HepG2 (cell line): ENCODE results near the gene BICDL2. TPM values are rescaled to one million over a fixed set of nuclear protein-coding genes. Genes with fewer than 3 reads are reported as not detected.

Experiments used
- GATA4 ChIP-seq: sonication (generic); IDR thresholded peaks from 2 replicates; pipeline ENCODE4 v1.6.1; 2016; ENCODE audit warnings: antibody characterized with exemption, low read depth, borderline replicate concordance
- HMGA1 ChIP-seq: sonication (generic); formaldehyde crosslinking; conservative IDR thresholded peaks from 2 replicates; pipeline ENCODE4 v1.4.0; 2020; ENCODE audit warnings: missing genetic modification reagents
- MBNL3 ChIP-seq: fragments of 250-450 bp; sonication (Bioruptor Pico); conservative IDR thresholded peaks from 2 replicates; pipeline ENCODE4 v1.8.0; 2022; ENCODE audit warnings: mild to moderate bottlenecking, inconsistent platforms
- MIER2 ChIP-seq: IDR thresholded peaks from 2 replicates; pipeline ENCODE4 v1.6.1; 2016; ENCODE audit warnings: missing biosample characterization, missing genetic modification reagents
- MTF2 ChIP-seq: sonication (generic); formaldehyde crosslinking; IDR thresholded peaks from 2 replicates; pipeline ENCODE4 v1.5.0; 2020; ENCODE audit warnings: missing genetic modification reagents, borderline replicate concordance
- NCOA5 ChIP-seq: sonication (generic); formaldehyde crosslinking; IDR thresholded peaks from 2 replicates; pipeline ENCODE4 v1.4.0; 2020; ENCODE audit warnings: missing genetic modification reagents
- NFKBIZ ChIP-seq: IDR thresholded peaks from 2 replicates; pipeline ENCODE4 v1.6.1; 2018; ENCODE audit warnings: missing genetic modification reagents, missing compliant biosample characterization
- PCBP1 ChIP-seq: fragments of 200-400 bp; formaldehyde crosslinking; IDR thresholded peaks from 2 replicates; pipeline ENCODE4 v1.6.1; 2017; ENCODE audit warnings: mild to moderate bottlenecking, low read depth, low read length, borderline replicate concordance
- RARG ChIP-seq: sonication (generic); formaldehyde crosslinking; IDR thresholded peaks from 2 replicates; pipeline ENCODE4 v1.4.0; 2020; ENCODE audit warnings: low read depth, mild to moderate bottlenecking, missing genetic modification reagents
- SKI ChIP-seq: fragments of 450-650 bp; IDR thresholded peaks from one replicate; pipeline ENCODE4 v1.6.1; 2018; ENCODE audit warnings: mild to moderate bottlenecking; ENCODE audit not compliant: partially characterized antibody
- ZNF124 ChIP-seq: sonication (generic); formaldehyde crosslinking; IDR thresholded peaks from 2 replicates; pipeline ENCODE4 v1.4.0; 2020; ENCODE audit warnings: missing genetic modification reagents
- ZNF292 ChIP-seq: sonication (generic); formaldehyde crosslinking; IDR thresholded peaks from 2 replicates; pipeline ENCODE4 v1.8.1; 2022; ENCODE audit warnings: mild to moderate bottlenecking, low read depth, missing genetic modification reagents, borderline replicate concordance
- ZNF484 ChIP-seq: sonication (generic); formaldehyde crosslinking; IDR thresholded peaks from 2 replicates; pipeline ENCODE4 v1.5.1; 2020; ENCODE audit warnings: mild to moderate bottlenecking, low read depth, missing genetic modification reagents, borderline replicate concordance
- ZNF773 ChIP-seq: sonication (generic); formaldehyde crosslinking; IDR thresholded peaks from 2 replicates; pipeline ENCODE4 v1.4.0; 2020; ENCODE audit warnings: missing genetic modification reagents, borderline replicate concordance
- polyA plus RNA-seq, 8 experiments: library from polyadenylated mRNA; depleted of rRNA in 3 of 8; stranded (reverse) in 7 of 8; unstranded in 1 of 8; fragments of >200 nt; fragmentation: Illumina TruSeq in 4 of 8; extraction: Trizol in 4 of 8; gene quantifications; 2 replicates each; pipeline versions ENCODE4 v1.2.1 to v1.2.3, GENCODE V29; 2011 to 2016; ENCODE audit warnings: low read depth in 4 of 8, missing spikeins in 1 of 8, mixed read lengths in 1 of 8; ENCODE audit not compliant: insufficient read depth in 1 of 8
- total RNA-seq, 5 experiments: library from RNA; depleted of rRNA; stranded (reverse); fragments of >200 nt; fragmentation: Illumina TruSeq; extraction: Trizol; gene quantifications; 2 replicates each; pipeline ENCODE4 v1.2.3, GENCODE V29; 2016; ENCODE audit warnings: low read depth in 1 of 5
- TF ChIP-seq, protein P1 (sequence below), 2 experiments: IDR thresholded peaks; 2 replicates each; pipeline ENCODE4 v1.6.1; 2011 to 2012; ENCODE audit warnings: low read length in 2 of 2, borderline replicate concordance in 1 of 2, low read depth in 1 of 2, mild to moderate bottlenecking in 1 of 2, moderate library complexity in 1 of 2
- TF ChIP-seq, protein P2 (sequence below): IDR thresholded peaks from 2 replicates; pipeline ENCODE4 v1.6.1; 2016; ENCODE audit warnings: mild to moderate bottlenecking, missing biosample characterization, missing genetic modification reagents
- TF ChIP-seq, protein P3 (sequence below): sonication (generic); formaldehyde crosslinking; IDR thresholded peaks from 2 replicates; pipeline ENCODE4 v1.8.1; 2023; ENCODE audit warnings: mild to moderate bottlenecking, inconsistent platforms, moderate library complexity, missing genetic modification reagents, borderline replicate concordance
- TF ChIP-seq, protein P4 (sequence below): sonication (generic); formaldehyde crosslinking; IDR thresholded peaks from 2 replicates; pipeline ENCODE4 v1.5.0; 2020; ENCODE audit warnings: mild to moderate bottlenecking, missing genetic modification reagents

The BICDL2 gene
- total and polyA plus RNA-seq, 2 of the 13 experiments (the other 11 are each of a cell fraction or from before 2014, with no cell fraction given): 0.12 TPM; not detected in 1

DNA sequence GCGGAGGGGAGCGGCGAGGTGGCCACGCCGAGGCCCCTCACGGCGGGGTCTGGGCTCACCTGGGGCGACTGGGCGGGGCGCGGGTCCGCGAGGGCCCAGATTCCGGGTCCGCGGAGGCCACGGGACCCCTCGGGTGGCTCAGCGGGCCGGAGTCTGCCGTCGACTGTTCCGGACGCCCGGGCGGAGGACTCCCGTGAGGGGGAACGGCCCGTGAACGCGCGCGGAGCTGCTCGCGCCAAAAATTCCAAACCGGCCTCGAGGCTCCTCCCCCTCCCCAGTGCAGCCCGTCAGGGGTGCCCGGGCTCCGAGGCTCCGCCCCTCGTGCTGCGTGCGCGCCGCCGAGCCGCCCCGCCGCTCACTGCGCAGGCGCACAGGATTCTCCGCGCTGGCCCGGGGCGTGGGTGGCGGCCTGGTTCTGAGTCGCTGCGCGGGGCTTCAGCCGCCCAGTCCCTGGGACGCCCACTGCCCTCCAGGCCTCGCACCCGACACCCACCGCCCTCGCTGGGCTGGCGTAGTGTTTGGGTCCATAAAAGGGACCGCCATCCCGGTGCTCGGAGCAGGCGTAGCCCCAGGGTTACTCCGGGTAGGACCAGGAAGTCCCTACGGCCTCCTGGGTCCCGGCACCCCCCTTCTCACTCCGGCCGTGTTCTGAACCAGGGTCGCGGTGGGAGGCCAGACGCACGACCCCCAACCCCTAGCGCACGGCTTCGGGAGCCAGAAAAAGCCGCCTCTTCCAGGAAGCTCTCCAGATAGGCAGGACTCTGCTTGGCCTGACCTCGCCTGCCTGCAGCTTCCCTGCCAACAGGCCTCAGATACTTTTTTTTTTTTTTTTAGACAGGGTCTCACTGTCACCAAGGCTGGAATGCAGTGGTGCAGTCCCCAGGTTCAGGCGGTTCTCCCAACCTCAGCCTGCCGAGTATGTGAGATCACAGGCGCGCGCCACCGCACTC is 56.2 kb downstream of the BICDL2 start, which contains the start of gene PKMYT1 (continued):
- TF ChIP-seq, protein P1, sequence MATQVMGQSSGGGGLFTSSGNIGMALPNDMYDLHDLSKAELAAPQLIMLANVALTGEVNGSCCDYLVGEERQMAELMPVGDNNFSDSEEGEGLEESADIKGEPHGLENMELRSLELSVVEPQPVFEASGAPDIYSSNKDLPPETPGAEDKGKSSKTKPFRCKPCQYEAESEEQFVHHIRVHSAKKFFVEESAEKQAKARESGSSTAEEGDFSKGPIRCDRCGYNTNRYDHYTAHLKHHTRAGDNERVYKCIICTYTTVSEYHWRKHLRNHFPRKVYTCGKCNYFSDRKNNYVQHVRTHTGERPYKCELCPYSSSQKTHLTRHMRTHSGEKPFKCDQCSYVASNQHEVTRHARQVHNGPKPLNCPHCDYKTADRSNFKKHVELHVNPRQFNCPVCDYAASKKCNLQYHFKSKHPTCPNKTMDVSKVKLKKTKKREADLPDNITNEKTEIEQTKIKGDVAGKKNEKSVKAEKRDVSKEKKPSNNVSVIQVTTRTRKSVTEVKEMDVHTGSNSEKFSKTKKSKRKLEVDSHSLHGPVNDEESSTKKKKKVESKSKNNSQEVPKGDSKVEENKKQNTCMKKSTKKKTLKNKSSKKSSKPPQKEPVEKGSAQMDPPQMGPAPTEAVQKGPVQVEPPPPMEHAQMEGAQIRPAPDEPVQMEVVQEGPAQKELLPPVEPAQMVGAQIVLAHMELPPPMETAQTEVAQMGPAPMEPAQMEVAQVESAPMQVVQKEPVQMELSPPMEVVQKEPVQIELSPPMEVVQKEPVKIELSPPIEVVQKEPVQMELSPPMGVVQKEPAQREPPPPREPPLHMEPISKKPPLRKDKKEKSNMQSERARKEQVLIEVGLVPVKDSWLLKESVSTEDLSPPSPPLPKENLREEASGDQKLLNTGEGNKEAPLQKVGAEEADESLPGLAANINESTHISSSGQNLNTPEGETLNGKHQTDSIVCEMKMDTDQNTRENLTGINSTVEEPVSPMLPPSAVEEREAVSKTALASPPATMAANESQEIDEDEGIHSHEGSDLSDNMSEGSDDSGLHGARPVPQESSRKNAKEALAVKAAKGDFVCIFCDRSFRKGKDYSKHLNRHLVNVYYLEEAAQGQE (IDR thresholded peaks at IDR 0.05; ENCODE audit: borderline replicate concordance in 1 of 2, low read depth in 1 of 2, low read length in 2 of 2): no peak
- TF ChIP-seq ZNF292 (CRISPR knock-in tag) (no peak), MBNL3 (CRISPR knock-in tag) (no peak), ZNF124 (CRISPR knock-in tag) (no peak), ZNF484 (no peak), MTF2 (CRISPR knock-in tag) (no peak), PCBP1 (no peak), NFKBIZ (CRISPR knock-in tag) (no peak), GATA4 (0 out of 2 replicates have a peak, but pooled peaks have one; percentile 34), HMGA1 (no peak), NCOA5 (CRISPR knock-in tag) (no peak), MIER2 (0 out of 2 replicates have a peak, but pooled peaks have one; percentile 8), SKI (no peak), ZNF773 (CRISPR knock-in tag) (no peak), RARG (CRISPR knock-in tag) (no peak)
- TF ChIP-seq, protein P2, sequence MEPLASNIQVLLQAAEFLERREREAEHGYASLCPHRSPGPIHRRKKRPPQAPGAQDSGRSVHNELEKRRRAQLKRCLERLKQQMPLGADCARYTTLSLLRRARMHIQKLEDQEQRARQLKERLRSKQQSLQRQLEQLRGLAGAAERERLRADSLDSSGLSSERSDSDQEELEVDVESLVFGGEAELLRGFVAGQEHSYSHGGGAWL (CRISPR knock-in tag): no peak; the same call in 1 of the 2 replicates
- TF ChIP-seq, protein P3, sequence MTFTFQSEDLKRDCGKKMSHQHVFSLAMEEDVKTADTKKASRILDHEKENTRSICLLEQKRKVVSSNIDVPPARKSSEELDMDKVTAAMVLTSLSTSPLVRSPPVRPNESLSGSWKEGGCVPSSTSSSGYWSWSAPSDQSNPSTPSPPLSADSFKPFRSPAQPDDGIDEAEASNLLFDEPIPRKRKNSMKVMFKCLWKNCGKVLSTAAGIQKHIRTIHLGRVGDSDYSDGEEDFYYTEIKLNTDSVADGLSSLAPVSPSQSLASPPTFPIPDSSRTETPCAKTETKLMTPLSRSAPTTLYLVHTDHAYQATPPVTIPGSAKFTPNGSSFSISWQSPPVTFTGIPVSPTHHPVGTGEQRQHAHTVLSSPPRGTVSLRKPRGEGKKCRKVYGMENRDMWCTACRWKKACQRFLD (CRISPR knock-in tag): peak; percentile 25; the same call in 1 of the 2 replicates
- TF ChIP-seq, protein P4, sequence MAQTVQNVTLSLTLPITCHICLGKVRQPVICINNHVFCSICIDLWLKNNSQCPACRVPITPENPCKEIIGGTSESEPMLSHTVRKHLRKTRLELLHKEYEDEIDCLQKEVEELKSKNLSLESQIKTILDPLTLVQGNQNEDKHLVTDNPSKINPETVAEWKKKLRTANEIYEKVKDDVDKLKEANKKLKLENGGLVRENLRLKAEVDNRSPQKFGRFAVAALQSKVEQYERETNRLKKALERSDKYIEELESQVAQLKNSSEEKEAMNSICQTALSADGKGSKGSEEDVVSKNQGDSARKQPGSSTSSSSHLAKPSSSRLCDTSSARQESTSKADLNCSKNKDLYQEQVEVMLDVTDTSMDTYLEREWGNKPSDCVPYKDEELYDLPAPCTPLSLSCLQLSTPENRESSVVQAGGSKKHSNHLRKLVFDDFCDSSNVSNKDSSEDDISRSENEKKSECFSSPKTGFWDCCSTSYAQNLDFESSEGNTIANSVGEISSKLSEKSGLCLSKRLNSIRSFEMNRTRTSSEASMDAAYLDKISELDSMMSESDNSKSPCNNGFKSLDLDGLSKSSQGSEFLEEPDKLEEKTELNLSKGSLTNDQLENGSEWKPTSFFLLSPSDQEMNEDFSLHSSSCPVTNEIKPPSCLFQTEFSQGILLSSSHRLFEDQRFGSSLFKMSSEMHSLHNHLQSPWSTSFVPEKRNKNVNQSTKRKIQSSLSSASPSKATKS (CRISPR knock-in tag): no peak
